ENCODE measurements around the gene HIRA. TPM values are rescaled to one million over a fixed set of nuclear protein-coding genes. Genes with fewer than 3 reads are reported as not detected.

HIRA gene
- total RNA-seq, 4 donors from 2014 or later, result 14.8 to 23.0 (median 17.2) TPM

GRCh38 chr22:19396561-19396933, 35.0 kb downstream of the HIRA start:
- no peak for TF ChIP-seq CTCF (IDR thresholded peaks at IDR 0.05; ENCODE audit: low read depth)

- TF ChIP-seq CTCF (IDR thresholded peaks at IDR 0.05; ENCODE audit: low read depth), result no peak
These were observed 36.3 kb downstream of the HIRA start for GRCh38 chr22:19395276-19395675.

GRCh38 chr22:19394274-19395050, 37.1 kb downstream of the HIRA start:
- no peak for TF ChIP-seq CTCF (IDR thresholded peaks at IDR 0.05; ENCODE audit: low read depth)

- no peak for TF ChIP-seq CTCF (IDR thresholded peaks at IDR 0.05; ENCODE audit: low read depth)
These were observed 37.8 kb downstream of the HIRA start for GRCh38 chr22:19393704-19394103.

- TF ChIP-seq CTCF (IDR thresholded peaks at IDR 0.05; ENCODE audit: low read depth), result no peak
These were observed 44.0 kb downstream of the HIRA start for GRCh38 chr22:19387575-19387974.

- no peak for TF ChIP-seq CTCF (IDR thresholded peaks at IDR 0.05; ENCODE audit: low read depth)
These were observed 44.5 kb downstream of the HIRA start for GRCh38 chr22:19387038-19387437.

- TF ChIP-seq CTCF (IDR thresholded peaks at IDR 0.05; ENCODE audit: low read depth), result no peak
These were observed 45.3 kb downstream of the HIRA start for GRCh38 chr22:19386248-19386647.
